ENCODE data around the gene CFAP161. TPM values are rescaled to one million over a fixed set of nuclear protein-coding genes. Genes with fewer than 3 reads are reported as not detected.

CFAP161 gene
- total and polyA plus RNA-seq, 8 donors: 0.08 to 0.25 (median 0.16) TPM; not detected in 1

- Histone ChIP-seq H3K4me1 (peaks cover 12 to 19% (median 16%) of the 10 kb centered on the region in 3 donors), H3K9me3 (no peaks in the 10 kb centered on the region), H3K36me3 (no peaks in the 10 kb centered on the region), H3K4me3 (no peak overlapping the region), H3K27ac (no peak overlapping the region), H3K27me3 (no peaks in the 10 kb centered on the region)
- intact Hi-C loops (cut with DNase I): no loop called here
- peak; percentile 17 for FAIRE-seq
- no peak for ATAC-seq
- 81 to 85% methylated on average over 6 of the region's 6 CpGs for WGBS, 2 donors
- TF ChIP-seq CTCF (IDR thresholded peaks at IDR 0.05): no peak
- no peak for DNase-seq
These were observed 22.3 kb upstream of the CFAP161 start for GRCh38 chr15:81111510-81112470.

GRCh38 chr15:81113204-81113657 is 20.8 kb upstream of the CFAP161 start:
- peak; percentile 94 to 96 (median 94) for ATAC-seq

GRCh38 chr15:81113861-81114291 is 20.2 kb upstream of the CFAP161 start:
- WGBS, 2 donors: 10 to 15% methylated on average over 3 of the region's 3 CpGs
- H3K9me3 ChIP-seq: no peaks in the 10 kb centered on the region
- intact Hi-C loops (cut with DNase I): no loop called here
- ATAC-seq (no peak), FAIRE-seq (no peak), DNase-seq (no peak)
- H3K36me3 ChIP-seq: no peaks in the 10 kb centered on the region
- H3K4me3 ChIP-seq: no peak overlapping the region
- peaks cover 12 to 19% (median 16%) of the 10 kb centered on the region in 3 donors for H3K4me1 ChIP-seq
- H3K27ac ChIP-seq: peak overlapping the region in 3 of 4 donors; percentile 19 to 66 (median 63)
- no peak for TF ChIP-seq CTCF (IDR thresholded peaks at IDR 0.05)
- no peaks in the 10 kb centered on the region for H3K27me3 ChIP-seq

More at GRCh38 chr15:81113204-81113657, 20.8 kb upstream of the CFAP161 start:
- H3K27me3 ChIP-seq: no peaks in the 10 kb centered on the region
- no peaks in the 10 kb centered on the region for H3K9me3 ChIP-seq
- FAIRE-seq: no peak
- WGBS, 2 donors: 13 to 15% methylated on average over 3 of the region's 3 CpGs
- TF ChIP-seq CTCF (IDR thresholded peaks at IDR 0.05): no peak
- peak overlapping the region in 3 of 4 donors; percentile 19 to 66 (median 63) for H3K27ac ChIP-seq
- peaks cover 12 to 19% (median 16%) of the 10 kb centered on the region in 3 donors for H3K4me1 ChIP-seq
- no peaks in the 10 kb centered on the region for H3K36me3 ChIP-seq
- H3K4me3 ChIP-seq: no peak overlapping the region
- DNase-seq: peak in 3 of 6 donors; percentile 41 to 52 (median 48)
- intact Hi-C loops (cut with DNase I): no loop called here

GRCh38 chr15:81115054-81115939 is 18.8 kb upstream of the CFAP161 start:
- no peaks in the 10 kb centered on the region for H3K9me3 ChIP-seq
- TF ChIP-seq CTCF (IDR thresholded peaks at IDR 0.05): no peak
- 83 to 92% methylated on average over 5 of the region's 5 CpGs for WGBS, 2 donors
- H3K4me1 ChIP-seq: peaks cover 12 to 19% (median 16%) of the 10 kb centered on the region in 3 donors
- ATAC-seq: no peak
- H3K27me3 ChIP-seq: no peaks in the 10 kb centered on the region
- FAIRE-seq: no peak
- no peak for DNase-seq
- intact Hi-C loops (cut with DNase I): no loop called here
- no peaks in the 10 kb centered on the region for H3K36me3 ChIP-seq
- no peak overlapping the region for H3K4me3 ChIP-seq
- H3K27ac ChIP-seq: no peak overlapping the region
